ENCODE results near the gene CEACAM7. TPM values are rescaled to one million over a fixed set of nuclear protein-coding genes. Genes with fewer than 3 reads are reported as not detected.

CEACAM7 gene
- not detected in 2 replicates for total RNA-seq

GRCh38 chr19:41688098-41688497 is at the start of gene CEACAM7:
Gene CEACAM7, minus strand, starts transcription at chr19:41688270. Its CDS starts 105 bp downstream, at chr19:41688165.

GRCh38 chr19:41708481-41708880 is 20.4 kb upstream of the CEACAM7 start, which contains the start of gene CEACAM5:
Gene CEACAM5, plus strand, starts transcription at chr19:41708626. Its CDS starts 106 bp downstream, at chr19:41708732.

GRCh38 chr19:41626877-41627276 is 61.2 kb downstream of the CEACAM7 start, which contains the start of gene CEACAM4:
Gene CEACAM4, minus strand, starts transcription at chr19:41627074. Its CDS starts 111 bp downstream, at chr19:41626963.

Other genes starting within 250 kb of the CEACAM7 start
- gene DMAC2, start 248.4 kb downstream of the CEACAM7 start, total RNA-seq, result 28.1 and 32.6 TPM in 2 replicates
- not detected in 2 replicates for gene ERICH4, start 245.1 kb downstream of the CEACAM7 start, total RNA-seq
- gene CEACAM21, start 112.1 kb downstream of the CEACAM7 start, total RNA-seq, result not detected in 2 replicates
- gene CEACAM4, start 61.2 kb downstream of the CEACAM7 start, total RNA-seq, result not detected in 2 replicates
- not detected in 2 replicates for gene CEACAM5, start 20.4 kb upstream of the CEACAM7 start, total RNA-seq
- not detected in 2 replicates for gene CEACAM6, start 67.3 kb upstream of the CEACAM7 start, total RNA-seq
- gene CEACAM3, start 108.3 kb upstream of the CEACAM7 start, total RNA-seq, result not detected in 2 replicates
- gene LYPD4, start 156.4 kb upstream of the CEACAM7 start, total RNA-seq, result not detected in 2 replicates
- not detected in 2 replicates for gene DMRTC2, start 156.8 kb upstream of the CEACAM7 start, total RNA-seq
- gene RPS19, start 172.0 kb upstream of the CEACAM7 start, total RNA-seq, result 2,260 and 3,929 TPM in 2 replicates
- gene CD79A, start 189.0 kb upstream of the CEACAM7 start, total RNA-seq, result not detected in 2 replicates
- 16.0 and 23.3 TPM in 2 replicates for gene ARHGEF1, start 194.9 kb upstream of the CEACAM7 start, total RNA-seq
- gene ERFL, start 240.2 kb upstream of the CEACAM7 start, total RNA-seq, result 0.16 TPM in 1 of 2 replicates, not detected in the other

All from bronchial smooth muscle cell (primary cell).